GM12864 (cell line): ENCODE measurements around the gene MEIS1.

Source experiments
- DNase-seq: peaks from one replicate; pipeline ENCODE4 v3.0.0-alpha.2; 2011; ENCODE audit warnings: low read depth
- H3K4me3 ChIP-seq: 2 replicates; pipeline ENCODE4 v1.5.1; 2011; ENCODE audit warnings: mild to moderate bottlenecking, low read depth, low read length, control low read depth
- TF ChIP-seq, protein P1 (sequence below): IDR thresholded peaks from 2 replicates; pipeline ENCODE4 v1.5.1; 2011; ENCODE audit warnings: low read depth, mild to moderate bottlenecking, moderate library complexity, low read length, control low read depth, inconsistent platforms; ENCODE audit errors: missing control alignments

The MEIS1 gene

GRCh38 chr2:66426244-66427111, 8.4 kb upstream of the MEIS1 start:
- no peak overlapping the region for H3K4me3 ChIP-seq
- no peak for DNase-seq
- TF ChIP-seq, protein P1, sequence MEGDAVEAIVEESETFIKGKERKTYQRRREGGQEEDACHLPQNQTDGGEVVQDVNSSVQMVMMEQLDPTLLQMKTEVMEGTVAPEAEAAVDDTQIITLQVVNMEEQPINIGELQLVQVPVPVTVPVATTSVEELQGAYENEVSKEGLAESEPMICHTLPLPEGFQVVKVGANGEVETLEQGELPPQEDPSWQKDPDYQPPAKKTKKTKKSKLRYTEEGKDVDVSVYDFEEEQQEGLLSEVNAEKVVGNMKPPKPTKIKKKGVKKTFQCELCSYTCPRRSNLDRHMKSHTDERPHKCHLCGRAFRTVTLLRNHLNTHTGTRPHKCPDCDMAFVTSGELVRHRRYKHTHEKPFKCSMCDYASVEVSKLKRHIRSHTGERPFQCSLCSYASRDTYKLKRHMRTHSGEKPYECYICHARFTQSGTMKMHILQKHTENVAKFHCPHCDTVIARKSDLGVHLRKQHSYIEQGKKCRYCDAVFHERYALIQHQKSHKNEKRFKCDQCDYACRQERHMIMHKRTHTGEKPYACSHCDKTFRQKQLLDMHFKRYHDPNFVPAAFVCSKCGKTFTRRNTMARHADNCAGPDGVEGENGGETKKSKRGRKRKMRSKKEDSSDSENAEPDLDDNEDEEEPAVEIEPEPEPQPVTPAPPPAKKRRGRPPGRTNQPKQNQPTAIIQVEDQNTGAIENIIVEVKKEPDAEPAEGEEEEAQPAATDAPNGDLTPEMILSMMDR: no peak

DNA sequence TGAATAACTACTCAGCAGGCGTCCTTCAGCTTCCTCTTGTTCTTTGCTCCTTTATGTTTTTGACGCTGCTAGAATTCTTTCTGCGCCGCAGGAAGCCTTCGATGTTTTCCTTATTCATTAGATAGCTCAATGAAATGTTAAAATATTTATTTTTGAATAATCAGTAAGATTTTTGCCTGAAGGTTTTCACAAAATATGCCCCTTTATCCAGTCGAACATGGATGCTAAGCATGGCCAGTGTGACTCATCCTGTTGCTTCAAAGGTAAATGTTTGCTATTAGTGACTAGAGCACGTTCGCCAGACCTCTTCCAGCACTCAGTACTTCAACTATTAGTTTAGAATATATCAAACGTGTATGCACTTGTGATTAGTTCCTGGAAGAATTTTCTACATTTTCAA, 7.6 kb upstream of the MEIS1 start:
- H3K4me3 ChIP-seq: no peak overlapping the region
- TF ChIP-seq, protein P1: no peak
- no peak for DNase-seq

DNA sequence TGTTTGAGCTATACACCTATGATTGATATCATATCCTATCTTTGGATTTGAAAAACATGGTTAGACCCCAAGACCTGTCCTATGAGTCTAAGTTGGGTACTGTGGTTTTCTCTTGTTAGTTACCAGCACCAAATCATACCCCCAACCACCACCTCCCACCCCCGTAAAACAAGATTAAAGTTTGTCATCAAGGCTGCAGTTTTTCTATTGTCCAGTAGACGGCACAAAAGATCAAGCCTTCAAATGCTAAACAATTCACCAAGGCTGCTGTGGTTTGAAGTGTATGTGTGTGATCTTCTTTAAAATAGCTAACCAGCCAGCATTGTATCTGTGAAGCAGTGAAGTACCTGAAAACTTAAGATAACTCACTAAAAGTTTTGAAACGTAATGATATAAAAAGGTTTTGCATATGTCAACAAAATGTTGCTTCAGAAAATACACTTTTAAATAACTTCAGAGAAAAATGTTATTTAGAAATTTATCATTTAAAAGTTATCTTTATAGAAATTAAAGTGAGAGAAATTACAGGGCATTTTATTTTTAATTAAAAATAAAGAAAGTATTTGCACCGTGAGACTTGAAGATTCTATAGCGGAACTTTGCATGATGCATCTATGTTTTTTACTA, 5.8 kb upstream of the MEIS1 start:
- H3K4me3 ChIP-seq: no peak overlapping the region
- TF ChIP-seq, protein P1: peak; percentile 84
- DNase-seq: no peak

- no peak for DNase-seq
- TF ChIP-seq, protein P1: no peak
- no peak overlapping the region for H3K4me3 ChIP-seq
Observed at GRCh38 chr2:66429693-66430504, 5.0 kb upstream of the MEIS1 start.

DNA sequence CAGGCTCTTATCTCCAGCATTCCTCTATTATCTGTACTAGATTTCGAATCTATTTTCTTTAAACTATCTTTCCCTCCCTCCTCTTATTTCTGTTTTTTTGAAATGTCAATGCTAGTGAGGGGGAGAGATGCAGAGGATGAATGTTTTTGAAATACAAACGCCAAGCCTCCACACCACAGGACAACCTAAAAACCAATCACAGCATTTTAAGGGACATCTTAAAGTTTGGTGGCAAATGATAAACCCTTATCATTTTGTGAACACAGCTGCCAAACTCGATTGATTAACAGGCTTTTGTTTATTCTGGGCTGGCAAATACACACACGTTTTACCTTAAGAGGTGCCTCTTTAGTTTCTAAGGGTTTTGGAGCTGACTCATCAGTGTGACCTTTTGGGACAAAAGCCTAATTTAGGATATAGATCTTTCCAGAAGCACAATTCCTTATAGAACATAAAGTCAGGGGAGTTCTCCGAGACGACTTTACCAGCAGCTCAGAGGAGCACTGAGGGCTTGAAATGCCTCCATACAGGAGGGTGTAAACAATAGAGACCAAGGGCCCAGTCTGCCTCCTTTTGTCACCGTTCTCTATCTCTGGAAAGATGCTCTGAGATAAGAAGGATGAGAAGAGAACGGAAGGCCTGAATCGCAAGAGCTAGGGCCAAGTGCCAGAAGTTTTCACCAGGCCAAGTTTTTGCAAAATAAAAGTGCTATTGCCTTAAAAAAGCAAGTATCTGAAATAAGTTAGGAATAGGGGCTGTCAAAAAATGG, 4.2 kb upstream of the MEIS1 start:
- H3K4me3 ChIP-seq: no peak overlapping the region
- no peak for DNase-seq
- TF ChIP-seq, protein P1: no peak

DNA sequence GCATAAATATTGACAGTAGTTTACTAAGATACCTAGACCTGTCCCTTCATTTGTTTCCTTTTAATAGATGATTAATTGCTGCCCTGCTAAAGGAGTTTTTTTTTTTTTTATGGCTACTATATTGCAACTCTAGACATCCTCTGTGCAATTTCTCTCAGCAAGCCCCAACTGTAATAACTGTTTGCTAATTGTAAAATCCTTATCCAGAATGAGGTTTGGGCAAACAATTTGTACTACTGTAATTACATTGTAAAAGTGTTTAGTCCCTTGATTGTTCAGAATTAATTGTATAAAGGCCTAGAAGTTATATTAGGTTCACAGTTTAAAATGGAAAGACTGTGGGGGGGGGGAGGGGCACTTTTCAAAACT, 3.7 kb upstream of the MEIS1 start:
- TF ChIP-seq, protein P1: no peak
- H3K4me3 ChIP-seq: no peak overlapping the region
- no peak for DNase-seq
